Uterus (tissue), 4 donors: ENCODE data around the gene INO80. TPM values are rescaled to one million over a fixed set of nuclear protein-coding genes. Genes with fewer than 3 reads are reported as not detected.

Experiments used
- DNase-seq, 2 donors: peaks; one replicate each; pipeline ENCODE4 v3.0.0-alpha.2; 2019 to 2020
- H3K27ac ChIP-seq, 2 donors: fragments of 200-600 bp; sonication (generic); 1 replicate in 1 of 2; 2 replicates in 1 of 2; pipeline ENCODE4 v1.5.1; 2016 to 2018
- H3K27me3 ChIP-seq, 2 donors: fragments of 200-600 bp; sonication (generic); one replicate each; pipeline ENCODE4 v1.5.1; 2018 to 2019; ENCODE audit warnings: control low read depth in 1 of 2
- H3K36me3 ChIP-seq, 2 donors: fragments of 200-600 bp; sonication (generic); one replicate each; pipeline ENCODE4 v1.5.1; 2019; ENCODE audit warnings: control low read depth in 1 of 2
- H3K4me1 ChIP-seq, 2 donors: fragments of 200-600 bp; sonication (generic); one replicate each; pipeline ENCODE4 v1.5.1; 2018 to 2019; ENCODE audit warnings: control low read depth in 1 of 2
- H3K4me3 ChIP-seq, 2 donors: fragments of 200-600 bp; sonication (generic); 1 replicate in 1 of 2; 2 replicates in 1 of 2; pipeline ENCODE4 v1.5.1; 2018 to 2019; ENCODE audit warnings: mild to moderate bottlenecking in 1 of 2
- H3K9me3 ChIP-seq, 2 donors: fragments of 200-600 bp; sonication (generic); one replicate each; pipeline ENCODE4 v1.5.1; 2019; ENCODE audit warnings: control low read depth in 1 of 2
- POLR2A ChIP-seq, 2 donors: fragments of 450-650 bp; IDR thresholded peaks; one replicate each; pipeline ENCODE4 v1.6.1; 2016; ENCODE audit warnings: antibody characterized with exemption in 2 of 2, mild to moderate bottlenecking in 1 of 2, moderate library complexity in 1 of 2
- intact Hi-C: fragments of 100-400 bp; cut with DNase I; formaldehyde crosslinking; loops from one replicate; pipeline ENCODE4 v1.15.1; 2023; ENCODE audit warnings: low total_unique reads
- small RNA-seq: library from RNA; depleted of rRNA; stranded (forward); fragments of <200 nt; gene quantifications from one replicate; pipeline ENCODE3, GENCODE V24; 2016
- total RNA-seq, 4 donors: library from RNA; depleted of rRNA in 3 of 4; stranded (reverse); fragments of >200 nt in 3 of 4; gene quantifications; one replicate each; pipeline versions ENCODE4 v1.1.0 to v1.2.4, GENCODE V29; 2014 to 2023
- TF ChIP-seq, protein P1 (sequence below), 4 experiments: fragments of 200-600 bp in 2 of 4; fragments of 450-650 bp in 2 of 4; sonication (generic) in 2 of 4; IDR thresholded peaks; one replicate each; pipeline ENCODE4 v1.5.1; 2016 to 2019; ENCODE audit warnings: antibody characterized with exemption in 4 of 4, mild to moderate bottlenecking in 2 of 4, moderate library complexity in 1 of 4
- donor health status: DM: yes; HTN: yes; CAD: no.

The INO80 gene
- total RNA-seq, 4 donors from 2014 or later, result 28.7 to 33.3 (median 30.2) TPM

- no peaks in the 10 kb centered on the region for H3K36me3 ChIP-seq
- peak overlapping the region; percentile 29 to 41 for H3K4me3 ChIP-seq
- H3K9me3 ChIP-seq, result no peaks in the 10 kb centered on the region
- peaks cover 21 to 44% of the 10 kb centered on the region in 2 donors for H3K27me3 ChIP-seq
- peak; percentile 41 to 66 for DNase-seq
- H3K27ac ChIP-seq, result peak overlapping the region; percentile 45 to 56
- peaks cover 0 to 41% of the 10 kb centered on the region in 2 donors for H3K4me1 ChIP-seq
- no peak for TF ChIP-seq POLR2A (IDR thresholded peaks at IDR 0.05)
- TF ChIP-seq, protein P1, sequence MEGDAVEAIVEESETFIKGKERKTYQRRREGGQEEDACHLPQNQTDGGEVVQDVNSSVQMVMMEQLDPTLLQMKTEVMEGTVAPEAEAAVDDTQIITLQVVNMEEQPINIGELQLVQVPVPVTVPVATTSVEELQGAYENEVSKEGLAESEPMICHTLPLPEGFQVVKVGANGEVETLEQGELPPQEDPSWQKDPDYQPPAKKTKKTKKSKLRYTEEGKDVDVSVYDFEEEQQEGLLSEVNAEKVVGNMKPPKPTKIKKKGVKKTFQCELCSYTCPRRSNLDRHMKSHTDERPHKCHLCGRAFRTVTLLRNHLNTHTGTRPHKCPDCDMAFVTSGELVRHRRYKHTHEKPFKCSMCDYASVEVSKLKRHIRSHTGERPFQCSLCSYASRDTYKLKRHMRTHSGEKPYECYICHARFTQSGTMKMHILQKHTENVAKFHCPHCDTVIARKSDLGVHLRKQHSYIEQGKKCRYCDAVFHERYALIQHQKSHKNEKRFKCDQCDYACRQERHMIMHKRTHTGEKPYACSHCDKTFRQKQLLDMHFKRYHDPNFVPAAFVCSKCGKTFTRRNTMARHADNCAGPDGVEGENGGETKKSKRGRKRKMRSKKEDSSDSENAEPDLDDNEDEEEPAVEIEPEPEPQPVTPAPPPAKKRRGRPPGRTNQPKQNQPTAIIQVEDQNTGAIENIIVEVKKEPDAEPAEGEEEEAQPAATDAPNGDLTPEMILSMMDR (IDR thresholded peaks at IDR 0.05), result peak; percentile 8 to 42 (median 18)
- intact Hi-C loops, result no loop called here
These were observed 185.4 kb downstream of the INO80 start for GRCh38 chr15:40930430-40931299.

DNA sequence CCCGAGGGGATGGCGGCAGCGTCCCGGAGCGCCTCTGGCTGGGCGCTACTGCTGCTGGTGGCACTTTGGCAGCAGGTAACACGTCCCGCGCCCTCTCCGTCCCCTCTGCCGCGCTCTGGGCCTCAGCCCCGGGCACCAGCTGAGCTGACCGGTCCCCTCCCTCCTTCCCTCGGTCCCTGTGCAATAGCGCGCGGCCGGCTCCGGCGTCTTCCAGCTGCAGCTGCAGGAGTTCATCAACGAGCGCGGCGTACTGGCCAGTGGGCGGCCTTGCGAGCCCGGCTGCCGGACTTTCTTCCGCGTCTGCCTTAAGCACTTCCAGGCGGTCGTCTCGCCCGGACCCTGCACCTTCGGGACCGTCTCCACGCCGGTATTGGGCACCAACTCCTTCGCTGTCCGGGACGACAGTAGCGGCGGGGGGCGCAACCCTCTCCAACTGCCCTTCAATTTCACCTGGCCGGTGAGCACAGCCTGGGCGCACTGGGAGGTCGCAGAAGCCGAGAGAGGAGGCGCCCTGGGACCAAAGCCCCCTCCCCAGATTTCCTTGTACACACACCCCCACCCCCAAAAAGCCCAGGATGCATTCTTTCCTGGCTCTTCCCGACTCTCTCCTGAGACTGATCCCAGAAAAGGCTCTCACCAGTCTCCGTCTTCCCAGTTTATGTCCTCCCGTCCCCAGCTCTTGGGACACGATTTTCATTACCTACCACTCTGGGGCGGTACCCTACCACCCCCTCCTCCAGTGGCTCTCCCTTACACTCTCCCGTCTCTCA is 186.2 kb downstream of the INO80 start:
- TF ChIP-seq, protein P1 (IDR thresholded peaks at IDR 0.05), result no peak
- no peak for TF ChIP-seq POLR2A (IDR thresholded peaks at IDR 0.05)
- H3K9me3 ChIP-seq, result no peaks in the 10 kb centered on the region
- no peaks in the 10 kb centered on the region for H3K36me3 ChIP-seq
- intact Hi-C loops, result no loop called here
- peak overlapping the region; percentile 45 to 53 for H3K27ac ChIP-seq
- H3K4me3 ChIP-seq, result peak overlapping the region; percentile 29 to 41
- DNase-seq, result no peak
- H3K4me1 ChIP-seq, result peaks cover 0 to 42% of the 10 kb centered on the region in 2 donors
- peaks cover 21 to 44% of the 10 kb centered on the region in 2 donors for H3K27me3 ChIP-seq

Small RNAs within 50 kb of the gene (small RNA-seq; reads per million reads assigned to genes)
- not detected for gene ISCA1P4

Other genes starting within 250 kb of the INO80 start
- gene RHOV, start 242.0 kb downstream of the INO80 start, total RNA-seq, result under 1 TPM in 1 of 4 donors, not detected in 3; 0.76 TPM
- 10 to 100 TPM in 2 of 4 donors, 1 to 10 TPM in 2; 3.8 to 33.3 (median 17.3) TPM for gene VPS18, start 221.8 kb downstream of the INO80 start, total RNA-seq
- 10 to 100 TPM; 18.2 to 31.1 (median 22.6) TPM for gene DLL4, start 186.9 kb downstream of the INO80 start, total RNA-seq
- 1 to 10 TPM in 2 of 4 donors, under 1 TPM in 1, not detected in 1; 0.35 to 1.8 (median 1.4) TPM for gene CHAC1, start 162.8 kb downstream of the INO80 start, total RNA-seq
- gene EXD1, start 114.5 kb upstream of the INO80 start, total RNA-seq, result not detected
- gene CHP1, start 115.0 kb upstream of the INO80 start, total RNA-seq, result 100 to 1,000 TPM in 1 of 4 donors, 10 to 100 TPM in 3; 54.7 to 129 (median 65.6) TPM
- gene OIP5, start 216.3 kb upstream of the INO80 start, total RNA-seq, result 10 to 100 TPM in 1 of 4 donors, not detected in 3; 11.0 TPM
- 100 to 1,000 TPM in 1 of 4 donors, 1 to 10 TPM in 1, not detected in 2; 1.0 to 101 TPM for gene NUSAP1, start 216.6 kb upstream of the INO80 start, total RNA-seq